Activated CD4-positive, CD25-positive, alpha-beta regulatory T cell treated with anti-CD3 and anti-CD28 coated beads, Interleukin-2, amount 50 U/mL, for 72 hours (primary cell): ENCODE data around the gene ARHGEF16.

Experiments used
- DNase-seq: peaks from one replicate; pipeline ENCODE4 v3.0.0; 2021

ARHGEF16 gene

DNA sequence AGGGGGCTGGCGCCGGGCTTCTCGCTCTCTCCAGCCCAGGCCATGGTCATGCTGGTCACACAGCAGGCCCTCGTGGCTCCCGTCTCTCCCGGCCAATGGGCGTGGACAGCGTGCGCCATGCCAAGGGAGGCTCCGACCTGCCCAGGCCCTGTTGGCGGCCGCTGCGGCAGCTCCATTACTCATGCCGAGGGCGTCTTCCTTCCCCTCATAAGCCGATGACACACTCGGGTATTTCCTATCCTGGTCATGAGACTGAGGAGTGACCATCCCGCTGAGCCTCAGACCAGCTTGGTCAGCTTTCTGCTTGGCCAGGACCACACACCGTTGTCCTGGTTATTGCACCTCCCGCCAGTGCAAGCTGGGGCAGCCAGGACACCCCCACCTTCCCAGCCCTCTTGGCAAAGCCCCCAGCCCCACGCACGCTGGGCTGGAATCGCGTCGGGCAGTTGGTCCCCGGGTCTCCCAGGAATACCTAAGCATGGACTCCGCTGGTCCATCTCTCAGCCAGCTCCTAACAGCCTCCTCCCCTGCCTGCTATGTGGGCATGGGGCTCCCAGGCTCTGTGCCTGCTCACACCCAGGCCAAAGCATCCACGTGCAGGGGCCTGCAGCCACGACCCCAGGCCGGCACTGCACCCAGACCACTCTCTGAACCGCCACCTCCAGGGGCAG, 49.8 kb downstream of the ARHGEF16 start:
- no peak for DNase-seq

DNA sequence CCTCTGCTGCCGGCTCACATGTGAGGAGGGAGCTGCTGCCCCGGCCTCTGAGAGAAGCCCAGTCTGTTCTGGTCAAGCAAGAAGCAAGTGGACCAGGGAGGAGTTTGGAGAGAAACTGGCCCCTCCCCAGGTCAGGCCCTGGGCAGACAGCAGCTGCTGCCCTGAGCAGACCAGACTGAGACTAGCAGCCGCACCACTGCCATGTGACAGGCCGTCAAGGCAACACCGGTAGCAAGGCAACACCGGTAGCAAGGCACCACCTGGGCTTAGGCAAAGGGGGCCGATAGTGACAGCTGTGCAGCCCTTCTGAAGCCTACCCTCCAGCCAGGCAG, 50.3 kb downstream of the ARHGEF16 start:
- DNase-seq: no peak

DNA sequence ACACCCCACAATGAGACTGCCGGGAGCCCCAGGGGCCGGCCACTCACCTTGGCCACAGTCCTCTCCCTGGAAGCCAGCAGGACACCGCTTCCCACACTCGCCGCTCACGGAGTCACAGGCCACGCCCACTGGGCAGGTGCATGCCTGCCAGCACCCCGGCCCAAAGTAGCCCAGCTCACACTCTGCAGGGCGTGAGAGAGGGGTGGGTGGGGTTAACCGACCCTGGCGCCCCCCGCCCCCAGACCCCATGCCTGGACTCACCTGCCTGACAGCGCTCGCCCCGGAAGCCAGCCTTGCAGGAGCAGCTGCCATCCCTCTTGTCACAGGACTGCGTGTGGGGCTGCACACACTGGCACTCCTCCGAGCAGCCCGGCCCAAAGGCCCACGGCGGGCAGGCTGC, 50.7 kb downstream of the ARHGEF16 start:
- no peak for DNase-seq

DNA sequence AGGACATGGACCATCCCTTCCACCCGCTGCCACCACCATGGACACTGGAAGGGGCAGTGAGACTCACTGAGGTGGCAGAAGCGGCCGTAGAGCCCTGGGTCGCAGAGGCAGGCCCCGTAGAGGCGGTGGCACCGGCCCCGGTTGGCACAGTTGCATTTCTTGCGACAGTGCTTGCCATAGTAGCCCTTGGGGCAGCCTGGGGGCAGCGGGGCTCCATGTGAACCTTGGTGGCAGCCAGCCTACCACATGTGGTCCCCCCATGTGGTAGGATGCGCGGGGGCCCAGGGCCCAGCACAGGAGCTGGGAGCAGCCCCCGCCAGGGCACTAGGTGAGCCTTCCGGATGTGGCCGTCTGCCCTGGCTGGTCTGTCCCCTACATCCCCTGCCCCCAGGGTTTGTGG, 51.6 kb downstream of the ARHGEF16 start:
- DNase-seq: no peak

DNA sequence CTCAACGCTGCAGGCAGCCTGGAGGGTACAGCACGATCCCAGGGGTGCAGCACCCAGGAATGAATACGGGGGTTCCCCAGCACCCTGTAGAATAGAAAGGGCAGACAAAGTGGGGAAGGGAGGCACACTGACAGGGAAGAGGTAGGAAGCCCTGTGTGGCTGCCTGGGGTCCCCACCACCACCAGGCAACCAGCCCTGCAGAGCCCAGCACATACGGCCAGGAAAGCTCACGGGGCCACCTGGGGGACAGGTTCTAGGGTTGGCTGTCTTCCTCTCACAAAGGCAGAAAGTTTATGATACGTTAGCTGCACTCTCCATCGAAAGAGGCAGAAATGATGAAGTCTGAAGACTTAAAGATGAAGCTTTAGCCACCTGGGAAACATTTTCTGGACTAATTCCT, 52.5 kb downstream of the ARHGEF16 start:
- no peak for DNase-seq

DNA sequence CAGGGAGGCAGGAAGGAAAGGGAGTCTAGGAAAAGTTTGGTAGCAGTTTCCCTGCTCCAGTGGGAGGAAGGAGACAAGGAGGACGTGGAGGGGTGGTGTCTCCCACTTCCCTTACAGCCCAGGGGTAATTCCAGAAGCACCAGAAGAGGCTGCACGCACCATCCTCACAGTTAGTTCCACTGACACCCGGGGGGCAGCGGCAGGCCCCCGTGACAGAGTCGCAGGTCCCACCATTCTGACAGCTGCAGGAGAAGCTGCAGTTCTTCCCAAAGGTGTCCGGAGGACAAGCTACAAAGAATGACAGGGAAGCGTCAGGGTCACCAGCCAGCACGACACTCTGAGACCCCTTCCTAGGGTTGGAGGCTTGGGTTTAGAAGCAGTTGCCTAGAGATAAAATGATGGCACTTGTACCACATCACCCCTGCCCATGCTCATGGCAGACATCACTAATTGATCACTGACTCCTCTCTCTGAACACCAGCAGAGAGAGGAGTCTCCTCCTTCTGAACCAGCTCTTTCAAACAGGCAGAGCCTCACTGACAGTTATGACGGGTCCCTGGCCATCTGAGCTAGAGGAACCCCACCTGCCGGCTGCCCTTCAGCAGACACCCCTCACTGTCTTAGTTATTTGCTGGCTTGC, 53.3 kb downstream of the ARHGEF16 start:
- no peak for DNase-seq

DNA sequence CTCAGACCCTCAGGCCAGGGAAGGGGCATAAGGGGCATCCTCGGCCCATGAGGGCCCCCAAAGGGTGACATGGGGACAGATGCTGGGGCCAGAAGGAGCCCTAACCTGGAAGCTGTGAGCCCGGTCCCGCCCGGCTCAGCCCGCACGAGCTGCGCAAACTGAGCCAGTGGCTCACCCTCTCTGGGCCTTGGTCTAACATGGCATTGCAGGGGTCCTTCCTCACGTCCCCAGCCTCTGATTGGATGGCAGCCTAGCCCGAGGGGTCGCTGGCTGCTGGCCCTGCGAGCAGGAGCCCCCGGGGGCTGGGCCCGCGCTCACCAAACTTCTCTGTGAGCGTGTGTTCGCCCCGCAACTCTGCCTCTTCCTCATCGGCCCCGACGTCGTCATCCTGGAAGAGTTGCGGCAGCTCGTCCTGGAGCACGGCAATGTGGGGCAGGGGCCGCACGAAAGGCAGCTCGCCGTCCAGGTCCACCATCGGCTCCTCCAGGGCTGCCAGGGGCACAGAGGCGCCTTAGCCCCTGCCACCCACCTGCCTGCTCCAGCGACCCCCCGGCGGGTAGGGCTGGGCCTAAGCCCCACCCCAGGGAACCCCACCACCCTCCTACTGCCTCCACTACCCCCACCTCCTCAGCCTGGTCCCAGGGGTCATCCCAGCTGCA, 54.4 kb downstream of the ARHGEF16 start:
- no peak for DNase-seq

DNA sequence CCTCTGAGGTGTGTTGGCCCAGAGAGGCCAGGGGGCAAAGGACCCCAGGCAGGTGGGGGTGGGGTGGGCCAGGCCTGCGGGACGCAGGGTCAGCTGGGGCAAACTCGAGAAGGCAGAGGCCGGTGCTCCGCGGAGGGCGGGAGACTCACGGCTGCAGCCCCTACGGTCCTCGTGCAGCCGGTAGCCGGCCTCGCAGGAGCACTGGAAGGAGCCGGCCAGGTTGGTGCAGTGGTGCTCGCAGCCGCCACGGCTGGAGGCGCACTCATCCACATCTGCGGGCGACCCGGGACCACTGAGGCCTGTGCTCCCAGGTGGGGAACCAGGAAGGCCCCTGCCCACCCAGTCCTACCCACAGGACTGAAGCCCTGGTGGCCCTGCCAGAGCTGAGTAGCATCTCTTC, 55.3 kb downstream of the ARHGEF16 start:
- no peak for DNase-seq

DNA sequence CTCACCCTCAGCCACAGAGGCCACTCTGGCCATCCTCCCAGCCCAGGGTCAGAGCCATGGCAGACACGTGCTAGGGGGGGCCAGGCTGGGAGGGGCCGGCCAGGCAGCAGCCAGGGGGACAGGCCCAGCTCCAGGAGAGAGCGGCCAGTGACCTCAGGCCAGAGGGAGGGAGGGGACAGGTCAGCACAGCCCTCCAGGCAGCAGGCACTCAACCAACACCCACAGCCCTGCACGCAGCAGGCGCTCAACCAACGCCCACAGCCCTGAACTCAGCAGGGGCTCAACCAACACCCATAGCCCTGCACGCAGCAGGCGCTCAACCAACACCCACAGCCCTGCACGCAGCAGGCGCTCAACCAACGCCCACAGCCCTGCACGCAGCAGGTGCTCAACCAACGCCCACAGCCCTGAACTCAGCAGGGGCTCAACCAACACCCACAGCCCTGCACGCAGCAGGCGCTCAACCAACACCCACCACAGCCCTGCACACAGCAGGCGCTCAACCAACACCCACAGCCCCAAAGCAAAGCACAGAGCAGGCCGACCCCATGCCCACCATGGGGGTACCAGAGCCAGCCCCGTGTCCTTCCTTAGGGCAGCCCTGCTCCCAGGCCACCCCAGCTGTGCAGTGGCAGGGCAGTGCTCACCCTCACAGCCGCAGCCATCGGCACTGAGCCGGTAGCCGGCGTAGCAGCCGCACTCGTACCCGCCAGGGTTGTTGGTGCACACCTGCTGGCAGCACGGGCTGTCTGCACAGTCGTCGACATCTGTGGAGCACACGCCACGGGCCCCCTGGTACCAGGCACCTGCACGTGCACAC, 55.9 kb downstream of the ARHGEF16 start:
- no peak for DNase-seq

DNA sequence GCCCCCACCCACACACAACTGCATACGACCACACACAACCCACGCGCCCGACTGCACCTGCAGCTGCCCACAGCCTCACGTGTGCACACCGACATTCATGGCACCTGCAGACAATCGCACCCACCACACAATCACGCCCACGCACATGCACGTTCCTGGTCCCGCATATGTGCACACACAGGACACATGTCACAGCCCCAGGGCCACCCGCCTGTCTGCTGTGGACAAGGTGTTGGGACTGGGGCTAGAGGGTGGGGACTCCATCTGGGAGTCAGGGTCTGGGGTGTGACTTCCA, 56.4 kb downstream of the ARHGEF16 start:
- no peak for DNase-seq

DNA sequence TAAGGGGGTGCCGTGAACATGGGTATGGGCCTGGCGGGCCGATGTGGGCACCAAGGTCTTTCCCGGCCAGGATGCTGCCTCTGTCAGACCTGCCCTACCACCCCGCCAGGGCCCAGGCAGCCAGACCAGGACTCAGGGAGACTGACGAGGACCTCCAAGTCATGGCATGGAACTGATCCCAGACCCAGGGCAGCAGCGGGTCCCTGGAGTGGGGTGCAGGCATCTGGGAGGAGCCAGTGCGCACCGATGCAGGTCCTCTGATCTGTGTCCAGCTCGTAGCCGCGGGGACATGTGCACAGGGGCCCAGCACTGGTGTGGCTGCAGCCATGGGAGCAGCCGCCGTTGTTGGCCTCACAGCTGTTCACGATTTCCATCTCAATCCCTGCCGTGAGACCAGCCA, 56.8 kb downstream of the ARHGEF16 start:
- no peak for DNase-seq

DNA sequence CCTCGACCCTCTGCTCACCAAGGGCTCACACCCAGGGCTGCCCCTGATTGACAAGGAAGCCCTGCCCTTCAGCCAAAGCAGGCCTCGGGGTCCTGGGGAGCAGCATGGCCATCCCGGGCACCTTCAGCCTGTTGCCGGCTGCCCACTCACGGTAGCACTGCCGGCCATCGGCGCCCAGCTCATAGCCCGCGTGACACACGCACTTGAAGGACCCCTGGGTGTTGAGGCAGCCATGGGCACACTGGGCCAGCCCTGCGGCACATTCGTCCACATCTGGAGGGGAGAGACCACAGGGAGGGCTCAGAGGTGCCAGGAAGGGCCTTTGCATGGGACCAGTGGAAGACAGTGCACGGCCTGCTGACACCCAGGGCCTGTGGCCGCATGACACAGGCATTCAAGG, 57.4 kb downstream of the ARHGEF16 start:
- no peak for DNase-seq

DNA sequence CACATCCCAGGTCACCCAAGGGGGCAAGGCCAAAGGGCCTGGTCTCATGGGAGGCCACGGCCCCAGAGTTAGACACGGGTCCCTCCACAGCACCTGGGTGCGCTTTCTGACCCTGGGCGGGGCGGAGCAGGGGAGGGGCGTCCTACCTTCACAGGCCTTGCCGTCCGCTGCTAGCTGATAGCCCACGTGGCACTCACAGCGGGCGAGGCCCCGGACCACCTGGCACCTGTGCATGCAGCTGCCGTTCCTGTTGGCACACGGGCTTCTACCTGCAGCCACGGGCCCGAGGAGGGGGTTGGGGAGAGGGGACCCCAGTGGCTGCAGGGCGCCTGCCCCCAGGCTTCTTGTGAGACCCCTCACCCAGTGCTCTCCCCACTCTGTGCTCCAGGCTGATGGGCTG, 59.9 kb downstream of the ARHGEF16 start:
- no peak for DNase-seq

DNA sequence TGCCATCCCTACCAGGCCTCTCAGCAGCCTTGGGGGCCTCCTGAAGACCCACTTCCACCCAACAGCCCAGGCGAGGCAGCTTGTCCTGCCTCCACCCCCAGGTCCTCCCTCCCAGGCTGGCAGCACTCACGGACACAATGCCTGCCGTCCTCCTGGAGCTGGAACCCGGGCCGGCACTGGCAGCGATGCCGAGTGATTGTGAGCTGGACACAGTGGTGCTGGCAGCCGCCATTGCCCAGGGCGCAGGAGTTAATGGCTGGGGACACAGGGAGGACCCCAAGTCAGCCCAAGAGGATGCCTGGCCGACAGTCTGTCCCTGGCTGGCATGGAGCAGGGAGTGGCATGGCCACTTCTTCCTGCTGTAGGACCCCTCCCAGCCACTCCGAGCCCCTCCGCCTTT, 60.8 kb downstream of the ARHGEF16 start:
- no peak for DNase-seq

DNA sequence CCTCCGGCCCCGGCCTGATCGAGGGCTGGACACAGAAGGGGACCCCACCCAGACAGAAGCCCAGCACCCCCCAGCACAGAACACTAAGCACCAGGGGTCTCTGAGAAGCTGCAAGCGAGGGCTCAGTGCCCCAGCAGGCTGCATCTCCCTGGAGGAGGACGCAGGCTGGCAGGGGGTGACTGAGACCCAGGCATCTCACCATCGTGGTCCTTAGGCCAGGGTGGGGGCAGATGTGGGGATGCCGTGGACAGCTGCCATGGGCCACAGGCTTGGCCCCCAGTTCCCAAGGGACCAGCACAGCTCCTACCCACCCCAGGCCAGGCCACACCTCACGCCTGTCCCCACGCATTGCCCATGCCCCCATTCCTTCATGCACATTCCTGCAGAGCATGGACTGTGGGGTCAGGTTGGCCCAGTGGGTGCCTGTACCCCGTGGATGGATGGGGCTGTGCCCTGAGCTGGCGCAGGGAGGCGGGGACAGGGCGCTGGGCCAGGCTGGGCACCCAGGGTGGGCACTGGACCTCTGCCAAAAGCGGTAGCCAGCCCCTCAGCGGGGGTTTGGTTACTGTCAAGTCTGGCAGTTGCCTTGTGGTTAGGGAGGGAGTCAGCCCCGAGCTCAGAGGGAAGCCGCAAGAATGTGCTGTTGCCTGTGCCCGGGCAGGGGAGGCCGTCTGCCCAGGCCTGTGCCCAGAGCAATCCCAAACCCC, 61.5 kb downstream of the ARHGEF16 start:
- DNase-seq: no peak

DNA sequence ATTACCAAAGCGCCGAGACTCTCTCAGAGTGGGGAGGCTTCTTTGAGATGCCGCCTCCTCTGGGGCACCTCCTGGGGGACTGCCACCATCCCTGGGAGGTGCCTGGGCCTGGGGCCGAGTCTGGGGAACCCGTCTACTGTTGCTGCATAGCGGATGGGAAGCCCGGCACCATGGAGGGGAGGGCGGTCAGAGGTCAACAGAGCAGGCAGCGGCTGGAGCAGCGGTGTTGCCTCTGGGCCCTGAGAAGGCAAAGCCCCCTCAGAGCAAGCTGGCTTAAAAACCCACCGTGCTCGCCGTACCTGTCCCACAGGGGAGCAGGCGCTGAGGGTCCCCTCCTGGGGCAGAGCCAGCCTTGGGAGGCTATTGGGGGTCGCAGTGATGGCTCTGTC, 62.0 kb downstream of the ARHGEF16 start:
- no peak for DNase-seq

DNA sequence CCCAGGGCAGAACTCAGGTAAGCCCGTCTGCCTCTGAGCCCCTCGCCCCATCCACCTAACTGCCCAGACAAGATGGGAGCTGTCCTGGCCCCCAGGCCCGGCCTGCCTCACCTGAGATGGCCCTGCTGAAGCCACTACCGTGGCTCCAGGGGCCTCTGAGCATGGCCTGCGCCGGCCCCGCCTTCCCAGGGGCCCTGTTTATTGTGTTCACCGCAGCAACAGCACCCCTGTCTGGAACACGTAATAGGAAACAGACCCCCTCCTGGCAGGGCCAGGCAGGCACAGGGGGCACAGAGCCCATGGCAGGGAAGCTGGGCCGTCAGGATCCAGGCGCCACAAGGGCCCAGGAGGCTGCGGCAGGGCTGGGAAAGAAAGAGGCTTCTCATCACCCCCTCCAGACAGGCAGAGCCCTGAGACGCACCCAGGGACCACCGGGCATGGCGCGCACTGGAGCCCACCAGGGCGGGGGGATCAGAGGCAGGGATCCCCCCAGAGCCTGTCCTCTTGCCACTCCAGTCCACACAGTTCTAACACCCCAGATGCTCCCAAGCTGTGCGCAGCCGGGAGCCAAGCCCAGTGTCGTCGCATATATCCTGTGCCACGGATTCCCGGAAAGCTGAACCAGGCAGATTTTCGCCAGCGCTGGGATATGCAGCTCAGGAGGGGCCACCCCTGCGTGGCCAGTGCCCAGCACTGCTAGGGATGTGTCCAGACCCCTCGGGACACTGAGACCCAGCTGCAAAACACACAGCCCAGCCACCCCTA, 62.6 kb downstream of the ARHGEF16 start:
- no peak for DNase-seq

DNA sequence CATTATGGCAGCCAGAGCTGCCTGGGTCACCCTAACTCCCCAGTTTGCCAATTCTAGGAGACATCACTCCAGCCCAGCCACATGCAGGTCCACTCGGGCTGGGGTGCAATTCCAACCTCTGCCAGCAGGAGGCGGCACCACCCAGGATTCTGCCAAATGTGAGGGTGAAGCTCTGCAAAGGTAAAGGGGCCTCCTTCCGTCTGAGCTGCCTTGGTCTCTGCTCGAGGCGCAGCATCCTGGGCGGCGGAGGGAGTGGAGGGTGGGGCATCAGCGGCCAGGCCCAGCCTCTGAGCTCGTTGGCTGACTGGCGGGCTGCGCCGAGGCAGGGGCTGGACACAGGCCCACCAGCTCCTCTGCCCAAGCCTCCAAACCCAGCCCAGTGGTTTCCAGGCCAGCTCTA, 63.8 kb downstream of the ARHGEF16 start:
- DNase-seq: peak; percentile 72

DNA sequence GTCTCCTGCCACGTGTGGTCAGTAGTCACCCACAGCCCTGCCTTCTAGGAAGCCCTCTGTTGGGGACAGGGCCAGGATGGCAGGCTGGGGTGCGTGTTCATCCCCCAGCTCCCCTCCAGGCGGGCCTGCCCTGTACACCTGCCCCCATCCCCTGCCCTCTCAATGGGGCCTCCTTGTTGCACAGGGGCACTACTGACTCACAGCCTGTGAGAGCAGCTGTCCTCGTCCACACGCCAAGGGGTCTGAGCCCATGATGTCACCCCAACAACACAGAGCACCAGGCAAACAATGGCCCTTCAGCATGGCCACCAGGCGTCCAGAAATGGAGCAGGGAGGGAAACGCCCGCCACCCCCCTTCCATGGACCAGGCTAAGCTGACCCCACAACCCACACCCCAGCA, 64.3 kb downstream of the ARHGEF16 start:
- DNase-seq: no peak

DNA sequence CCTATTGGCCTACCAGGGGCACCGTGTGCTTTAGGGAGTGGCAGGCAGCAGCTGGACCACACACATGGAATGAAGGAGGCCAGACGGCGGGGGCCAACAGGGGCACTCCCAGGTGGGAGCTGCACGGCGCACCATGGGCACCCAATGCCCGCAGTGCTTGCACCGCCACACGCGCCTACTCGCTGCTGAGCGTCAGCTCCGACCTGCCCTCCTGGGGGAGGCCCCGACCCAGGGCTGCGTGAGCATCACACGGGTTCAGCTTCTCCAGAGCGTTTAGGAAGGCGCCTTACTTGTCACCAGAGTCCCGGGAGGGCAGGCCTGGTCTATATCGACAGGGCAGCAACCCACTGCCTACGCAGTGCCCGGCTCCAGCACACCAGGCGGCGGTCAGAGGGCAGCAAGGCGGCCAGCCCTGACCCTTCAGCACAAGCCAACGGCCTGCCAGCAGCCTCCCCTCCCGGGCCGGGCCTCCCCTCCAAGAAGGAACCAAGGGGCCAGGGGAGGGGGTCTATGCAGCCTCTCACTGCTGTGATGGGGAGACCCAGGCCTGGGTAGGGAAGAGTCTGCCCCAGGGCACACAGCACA, 64.9 kb downstream of the ARHGEF16 start:
- DNase-seq: no peak

DNA sequence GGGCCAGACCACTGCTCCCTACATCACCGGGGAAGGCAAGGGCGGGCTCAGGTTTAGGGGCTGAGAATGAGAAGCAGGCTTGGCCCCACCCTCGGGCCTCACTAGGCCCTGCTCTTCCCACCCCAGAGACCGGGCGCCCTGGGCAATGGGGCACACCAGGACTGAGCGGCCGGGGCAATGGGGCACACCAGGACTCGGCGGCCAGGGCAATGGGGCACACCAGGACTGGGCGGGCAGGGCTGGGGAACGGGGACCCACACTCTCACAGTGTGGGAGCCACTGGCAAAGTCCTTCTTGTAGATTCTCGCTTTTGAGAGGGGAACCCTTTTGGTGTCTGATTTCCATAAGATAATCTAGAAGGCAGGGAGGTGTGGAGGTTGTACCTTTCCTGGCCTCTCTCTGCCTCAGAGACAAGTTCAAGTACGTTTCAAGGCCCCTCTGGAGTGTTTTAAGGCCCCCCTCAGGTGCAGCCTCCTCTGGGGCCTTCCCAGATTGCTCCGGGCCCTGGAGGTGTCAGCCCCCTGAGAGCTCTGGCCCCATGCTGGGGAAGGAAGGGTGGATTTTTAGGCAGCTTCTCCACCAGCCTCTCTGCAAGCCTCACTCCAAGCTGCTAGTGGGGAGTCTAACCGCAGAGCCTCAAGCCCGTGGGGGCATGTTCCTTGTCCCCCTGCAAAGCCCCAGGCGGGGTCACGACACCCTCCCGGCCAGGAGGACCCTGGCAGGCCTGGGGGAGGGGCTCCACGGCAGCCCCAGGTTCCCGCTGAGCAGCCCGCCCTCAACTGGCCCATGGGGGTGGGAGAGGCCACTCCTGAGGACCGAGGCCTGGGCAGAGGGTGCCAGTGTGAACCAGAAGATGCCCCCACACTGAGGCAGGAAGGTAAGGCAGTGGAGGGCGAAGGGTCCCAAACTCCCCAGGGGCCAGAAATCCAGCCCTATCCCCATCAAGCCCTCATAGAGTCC, 66.2 kb downstream of the ARHGEF16 start:
- no peak for DNase-seq
